OCI-LY7 (cell line): ENCODE data around the gene NDUFAF2. TPM values are rescaled to one million over a fixed set of nuclear protein-coding genes. Genes with fewer than 3 reads are reported as not detected.

Source experiments
- BruUV-seq: library from RNA; stranded (reverse); fragments of 400-500 nt; replicated peaks from 2 replicates; lab custom pipeline; 2021; lab: Mats Ljungman, UMichigan
- CTCF ChIA-PET: fragments of 300-600 bp; sonication (Branson Sonifier 250); formaldehyde crosslinking; loops from one replicate; lab custom pipeline; 2022; ENCODE audit warnings: antibody characterized with exemption; ENCODE audit not compliant: unreplicated experiment; lab: Charles Lee
- POLR2A ChIA-PET: fragments of 300-600 bp; sonication (Branson Sonifier 250); formaldehyde crosslinking; loops from one replicate; lab custom pipeline; 2022; ENCODE audit warnings: antibody characterized with exemption; lab: Charles Lee
- DNase-seq: peaks from one replicate; pipeline ENCODE4 v3.0.0-alpha.2; 2015; ENCODE audit warnings: low spot score
- H2AFZ ChIP-seq: fragments of 200-600 bp; sonication (generic), shearing (Covaris generic); 2 replicates; pipeline ENCODE4 v1.6.1; 2014; ENCODE audit warnings: mild to moderate bottlenecking, antibody characterized with exemption, low read length, moderate library complexity
- H3K27ac ChIP-seq: fragments of 200-600 bp; sonication (generic); 2 replicates; pipeline ENCODE4 v1.5.1; 2014; ENCODE audit warnings: mixed run types, low read depth, mild to moderate bottlenecking, moderate library complexity, low read length, inconsistent platforms; ENCODE audit not compliant: poor library complexity, severe bottlenecking
- H3K36me3 ChIP-seq: fragments of 200-600 bp; sonication (generic); 2 replicates; pipeline ENCODE4 v1.6.1; 2014; ENCODE audit warnings: mild to moderate bottlenecking, antibody characterized with exemption, low read length, moderate library complexity, mixed read lengths; ENCODE audit not compliant: insufficient read depth
- H3K4me1 ChIP-seq: fragments of 200-600 bp; sonication (generic); 2 replicates; pipeline ENCODE4 v1.5.1; 2014; ENCODE audit warnings: mild to moderate bottlenecking, low read length; ENCODE audit not compliant: insufficient read depth, poor library complexity, severe bottlenecking
- H3K4me2 ChIP-seq: fragments of 200-600 bp; sonication (generic); 2 replicates; pipeline ENCODE4 v1.6.1; 2014; ENCODE audit warnings: mild to moderate bottlenecking, low read length
- H3K4me3 ChIP-seq: fragments of 200-600 bp; sonication (generic); 2 replicates; pipeline ENCODE4 v1.5.1; 2014; ENCODE audit warnings: mild to moderate bottlenecking, low read depth, low read length; ENCODE audit not compliant: poor library complexity, severe bottlenecking
- H3K79me2 ChIP-seq: fragments of 200-600 bp; sonication (generic); 2 replicates; pipeline ENCODE4 v1.6.1; 2016; ENCODE audit warnings: low read depth, mild to moderate bottlenecking, low read length, moderate library complexity, mixed read lengths; ENCODE audit not compliant: insufficient read depth
- H3K9me2 ChIP-seq: fragments of 200-600 bp; sonication (generic); 2 replicates; pipeline ENCODE4 v1.6.1; 2016; ENCODE audit warnings: mild to moderate bottlenecking, low read length, mixed read lengths; ENCODE audit not compliant: insufficient read depth
- H3K9me3 ChIP-seq: fragments of 200-600 bp; sonication (generic); 2 replicates; pipeline ENCODE4 v1.6.1; 2014; ENCODE audit warnings: mild to moderate bottlenecking, mixed run types, low read length, mixed read lengths
- H4K20me1 ChIP-seq: fragments of 200-600 bp; sonication (generic); 2 replicates; pipeline ENCODE4 v1.6.1; 2014; ENCODE audit warnings: mild to moderate bottlenecking, antibody characterized with exemption, low read length, moderate library complexity, mixed read lengths; ENCODE audit not compliant: insufficient read depth
- EZH2phosphoT487 ChIP-seq: fragments of 200-600 bp; sonication (generic); IDR thresholded peaks from 2 replicates; pipeline ENCODE4 v1.6.1; 2018; ENCODE audit warnings: low read depth, borderline replicate concordance, mild to moderate bottlenecking, mixed run types, antibody characterized with exemption, low read length, moderate library complexity, mixed read lengths
- intact Hi-C: fragments of 100-400 bp; cut with micrococcal nuclease; formaldehyde crosslinking; loops from one replicate; pipeline ENCODE4 v1.10.0; 2022; ENCODE audit not compliant: unreplicated experiment
- total RNA-seq, 2 experiments: library from RNA; depleted of rRNA in 1 of 2; stranded (reverse); fragments of >200 nt in 1 of 2; shearing (Covaris generic) in 1 of 2; gene quantifications; 2 replicates each; pipeline ENCODE4 v1.2.3, GENCODE V29; 2014 to 2022
- TF ChIP-seq, protein P1 (sequence below): fragments of 200-600 bp; sonication (generic); conservative IDR thresholded peaks from 2 replicates; pipeline ENCODE4 v1.5.1; 2014; ENCODE audit warnings: mild to moderate bottlenecking, antibody characterized with exemption, low read length, moderate library complexity, mixed read lengths

NDUFAF2 gene
- total RNA-seq, 2 experiments from 2014 or later: 20.8 to 36.8 TPM

DNA sequence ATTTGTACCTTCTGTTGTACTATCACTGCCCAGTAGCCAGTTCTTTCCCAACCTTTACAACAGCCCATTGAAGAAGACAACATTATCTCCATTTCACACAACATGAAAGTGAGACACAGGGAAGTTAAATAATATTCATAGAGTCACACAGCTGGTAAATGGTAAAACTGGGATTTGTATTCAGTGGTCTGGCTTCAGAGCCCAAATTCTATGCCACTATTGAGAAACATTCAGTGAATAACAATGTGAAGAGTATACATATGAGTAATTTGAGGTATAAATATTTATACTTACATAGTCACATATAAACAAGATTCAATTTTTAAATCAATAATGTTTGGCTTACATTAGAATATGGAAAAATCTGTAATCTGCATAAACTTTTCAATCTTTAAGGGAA is 203.5 kb downstream of the NDUFAF2 start:
- H4K20me1 ChIP-seq: no peaks in the 10 kb centered on the region
- TF ChIP-seq EZH2phosphoT487: no peak
- TF ChIP-seq, protein P1, sequence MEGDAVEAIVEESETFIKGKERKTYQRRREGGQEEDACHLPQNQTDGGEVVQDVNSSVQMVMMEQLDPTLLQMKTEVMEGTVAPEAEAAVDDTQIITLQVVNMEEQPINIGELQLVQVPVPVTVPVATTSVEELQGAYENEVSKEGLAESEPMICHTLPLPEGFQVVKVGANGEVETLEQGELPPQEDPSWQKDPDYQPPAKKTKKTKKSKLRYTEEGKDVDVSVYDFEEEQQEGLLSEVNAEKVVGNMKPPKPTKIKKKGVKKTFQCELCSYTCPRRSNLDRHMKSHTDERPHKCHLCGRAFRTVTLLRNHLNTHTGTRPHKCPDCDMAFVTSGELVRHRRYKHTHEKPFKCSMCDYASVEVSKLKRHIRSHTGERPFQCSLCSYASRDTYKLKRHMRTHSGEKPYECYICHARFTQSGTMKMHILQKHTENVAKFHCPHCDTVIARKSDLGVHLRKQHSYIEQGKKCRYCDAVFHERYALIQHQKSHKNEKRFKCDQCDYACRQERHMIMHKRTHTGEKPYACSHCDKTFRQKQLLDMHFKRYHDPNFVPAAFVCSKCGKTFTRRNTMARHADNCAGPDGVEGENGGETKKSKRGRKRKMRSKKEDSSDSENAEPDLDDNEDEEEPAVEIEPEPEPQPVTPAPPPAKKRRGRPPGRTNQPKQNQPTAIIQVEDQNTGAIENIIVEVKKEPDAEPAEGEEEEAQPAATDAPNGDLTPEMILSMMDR: no peak
- no peak overlapping the region for H2AFZ ChIP-seq
- ChIA-PET CTCF (no interaction called here), POLR2A (interaction anchor here (0.6 kb wide), 1 partner anchor 27 kb away, joined by 3 read pairs; no protein-coding TSS in a partner anchor)
- no peak overlapping the region for H3K4me2 ChIP-seq
- no peaks in the 10 kb centered on the region for H3K36me3 ChIP-seq
- no TSS peak for BruUV-seq
- intact Hi-C loops: no loop called here
- H3K4me1 ChIP-seq: no peaks in the 10 kb centered on the region
- no peak overlapping the region for H3K4me3 ChIP-seq
- no peak for DNase-seq
- H3K79me2 ChIP-seq: no peaks in the 10 kb centered on the region
- no peaks in the 10 kb centered on the region for H3K9me3 ChIP-seq
- no peak overlapping the region for H3K27ac ChIP-seq
- H3K9me2 ChIP-seq: no peaks in the 10 kb centered on the region

DNA sequence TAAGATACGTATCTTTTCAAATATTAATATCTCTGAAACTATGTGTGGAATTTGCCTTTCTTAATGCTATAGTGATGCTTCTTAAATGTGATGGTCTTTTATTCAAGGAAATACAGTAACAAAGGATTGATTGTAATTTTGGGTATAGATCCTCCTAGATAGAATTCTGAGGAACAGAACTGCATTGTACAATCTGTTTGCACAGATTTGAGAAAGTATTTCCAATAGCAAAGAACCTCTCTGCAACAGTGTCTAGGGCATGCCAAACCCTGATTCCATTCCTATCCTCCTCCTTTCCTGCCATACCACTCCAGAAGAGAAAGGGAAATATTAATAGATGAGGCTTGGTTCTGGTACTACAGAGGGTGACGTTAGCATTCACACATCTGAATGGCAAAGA is 206.9 kb downstream of the NDUFAF2 start:
- TF ChIP-seq, protein P1: no peak
- no peak for TF ChIP-seq EZH2phosphoT487
- no peak overlapping the region for H3K4me2 ChIP-seq
- H3K36me3 ChIP-seq: peaks cover 17% of the 10 kb centered on the region
- H3K4me3 ChIP-seq: no peak overlapping the region
- H3K9me3 ChIP-seq: no peaks in the 10 kb centered on the region
- no peak for DNase-seq
- H3K4me1 ChIP-seq: no peaks in the 10 kb centered on the region
- H3K27ac ChIP-seq: no peak overlapping the region
- intact Hi-C loops: no loop called here
- H3K9me2 ChIP-seq: no peaks in the 10 kb centered on the region
- no peaks in the 10 kb centered on the region for H3K79me2 ChIP-seq
- CTCF ChIA-PET: no interaction called here
- no peak overlapping the region for H2AFZ ChIP-seq
- POLR2A ChIA-PET: interaction anchor here (0.7 kb wide), 2 partner anchors 473 to 1986 kb away, joined by 3 read pairs; no protein-coding TSS in a partner anchor
- BruUV-seq: no TSS peak
- H4K20me1 ChIP-seq: no peaks in the 10 kb centered on the region

DNA sequence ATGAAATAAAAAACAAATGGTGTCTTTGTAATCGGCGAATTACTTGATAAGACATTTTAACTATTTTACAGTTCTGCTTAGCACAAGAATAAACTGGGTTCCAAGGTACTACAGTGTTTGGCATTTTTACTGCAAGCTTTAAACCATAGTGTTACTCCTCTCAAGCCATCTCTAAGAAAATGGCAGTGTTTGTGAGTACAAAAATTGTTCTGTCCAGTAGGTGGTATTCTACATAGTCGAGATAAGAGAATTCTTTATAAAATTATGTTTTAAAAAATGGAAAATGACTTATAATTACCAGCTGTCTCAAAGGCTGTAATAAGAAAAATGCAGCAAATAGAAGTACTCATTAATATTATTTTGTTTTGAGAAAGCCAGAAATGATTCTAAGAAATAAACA is 214.1 kb downstream of the NDUFAF2 start:
- no TSS peak for BruUV-seq
- DNase-seq: no peak
- Histone ChIP-seq H2AFZ (no peak overlapping the region), H3K9me3 (no peaks in the 10 kb centered on the region), H4K20me1 (no peaks in the 10 kb centered on the region), H3K27ac (no peak overlapping the region), H3K4me1 (peaks cover 21% of the 10 kb centered on the region), H3K36me3 (peaks cover 59% of the 10 kb centered on the region), H3K4me2 (no peak overlapping the region), H3K4me3 (no peak overlapping the region), H3K9me2 (no peaks in the 10 kb centered on the region), H3K79me2 (peaks cover 46% of the 10 kb centered on the region)
- ChIA-PET POLR2A (interaction anchor here (0.7 to 1.5 kb wide), 5 partner anchors 14 to 222 kb away, joined by 3 to 5 read pairs (median 4); partner anchors contain the start of gene ERCC8), CTCF (no interaction called here)
- TF ChIP-seq, protein P1: 0 out of 2 replicates have a peak, but pooled peaks have one; percentile 11
- no peak for TF ChIP-seq EZH2phosphoT487
- intact Hi-C loops: no loop called here
